HG03460 (cell line): Measurements from ENCODE around the gene GOLGA3.

ENCODE experiments used
- ATAC-seq: cut with Tn5 transposase; IDR thresholded peaks from one replicate; pipeline ENCODE4 v1.9.1; 2021; ENCODE audit not compliant: unreplicated experiment

The GOLGA3 gene

GRCh38 chr12:132723764-132724140, 104.9 kb downstream of the GOLGA3 start:
- no peak for ATAC-seq

DNA sequence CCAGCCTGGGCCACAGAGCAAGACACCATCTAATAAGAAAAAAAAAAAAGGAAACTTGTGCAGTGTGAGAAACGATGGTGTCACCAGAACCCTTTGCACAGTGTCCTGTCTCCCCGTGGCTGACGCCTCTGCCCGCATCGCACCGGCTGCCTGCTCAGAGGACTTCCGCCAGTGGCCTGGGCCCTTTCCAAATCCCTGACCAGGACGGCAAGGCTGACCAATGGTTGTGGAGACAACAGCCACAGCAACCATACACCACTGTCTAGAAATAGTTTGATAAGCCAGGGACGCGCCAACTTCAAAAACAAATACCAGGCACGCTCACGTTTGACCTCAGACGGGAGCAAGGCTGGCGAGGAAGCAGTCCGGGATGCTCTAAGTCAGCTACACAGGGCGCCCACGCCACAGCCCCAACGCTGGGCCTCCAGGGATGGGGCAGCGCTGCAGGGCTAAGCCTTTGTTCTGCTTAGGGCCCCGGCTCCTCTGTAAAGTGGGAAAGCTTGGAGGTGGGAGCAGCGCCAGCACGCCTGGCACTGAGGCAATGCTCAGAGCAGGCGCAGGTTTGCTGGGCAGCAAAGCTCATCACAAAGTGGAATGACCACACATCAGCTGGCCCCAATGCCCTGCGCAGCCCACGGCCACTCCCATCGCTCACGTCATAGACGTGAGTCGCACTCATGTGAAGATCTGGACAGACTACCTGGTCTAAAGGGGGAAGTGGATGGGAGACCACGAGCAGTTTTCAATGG, 105.5 kb downstream of the GOLGA3 start:
- no peak for ATAC-seq

DNA sequence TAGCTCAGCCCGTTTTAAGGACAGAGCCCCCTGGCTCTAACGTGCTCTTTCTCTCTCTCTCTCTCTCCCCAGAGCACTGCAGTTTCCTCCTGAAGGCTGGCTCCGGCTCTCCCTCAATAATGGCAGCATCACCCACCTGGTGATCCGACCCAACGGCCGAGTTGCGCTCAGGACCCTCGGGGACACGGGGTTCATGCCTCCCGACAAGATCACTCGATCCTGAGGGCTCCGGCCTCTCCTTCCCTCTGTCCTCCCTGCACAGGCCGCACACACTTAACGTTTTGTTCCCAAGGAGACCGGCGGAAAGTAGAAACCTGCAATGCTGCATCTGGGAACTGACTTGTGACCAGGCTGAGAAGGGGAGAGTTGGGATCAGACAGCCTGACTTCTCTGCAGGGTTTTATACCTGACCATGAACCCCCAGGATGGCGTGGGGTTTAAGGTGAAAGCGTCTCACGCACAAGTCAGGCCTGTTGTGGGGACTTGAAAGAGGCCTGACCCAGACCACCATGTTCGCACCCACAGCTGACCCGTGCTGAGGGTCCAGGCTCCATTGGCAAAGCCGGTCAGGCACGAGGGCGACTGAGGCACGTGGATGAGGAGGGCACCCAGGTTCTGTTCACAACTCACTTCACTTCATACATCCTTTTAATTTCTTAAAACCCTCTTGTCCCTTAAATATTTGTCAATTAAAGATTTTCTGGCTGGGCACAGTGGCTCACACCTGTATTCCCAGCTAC, 107.9 kb downstream of the GOLGA3 start:
- no peak for ATAC-seq

- ATAC-seq: no peak
These were observed 108.7 kb downstream of the GOLGA3 start for GRCh38 chr12:132719954-132720324.

DNA sequence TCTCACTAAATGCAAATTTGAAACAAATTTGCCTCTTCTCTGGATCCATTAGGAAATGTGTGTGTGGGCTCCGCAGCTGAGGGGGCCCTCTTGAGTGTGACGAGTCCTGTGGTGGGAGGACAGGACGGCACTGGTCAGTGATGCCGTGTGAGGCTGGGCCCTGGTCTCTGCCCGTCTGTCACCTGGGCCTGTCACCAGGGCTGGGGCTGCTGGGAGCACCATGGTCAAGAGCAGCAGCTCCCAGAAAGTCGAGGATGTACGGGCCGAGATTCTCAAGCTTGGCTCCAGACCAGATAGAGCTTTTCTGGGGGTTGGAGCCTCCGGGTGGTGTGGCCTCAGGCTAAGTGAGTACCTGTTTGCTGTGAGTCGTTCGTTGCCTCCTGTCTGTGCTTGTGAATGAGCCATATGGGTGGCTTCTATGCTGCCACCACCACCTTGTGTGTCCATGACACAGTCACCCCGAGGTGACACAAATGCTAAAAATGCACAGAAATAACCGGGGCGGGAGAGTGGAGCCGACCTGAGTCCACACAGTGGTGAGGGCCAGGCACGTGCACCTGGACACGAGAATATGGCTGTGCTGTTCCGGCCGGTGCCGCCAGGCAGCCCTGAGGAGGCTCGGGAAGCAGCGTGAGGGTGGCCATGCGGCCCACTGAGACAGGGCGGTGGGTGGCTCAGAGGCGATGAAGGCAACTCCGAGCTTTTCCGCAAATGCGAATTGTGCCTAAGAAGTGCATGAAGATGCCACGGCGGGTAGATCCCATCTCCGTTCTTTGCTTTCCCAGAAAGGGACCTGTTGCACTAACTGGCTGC, 109.3 kb downstream of the GOLGA3 start:
- ATAC-seq: no peak
